ENCODE measurements around the gene RPL37. TPM values are rescaled to one million over a fixed set of nuclear protein-coding genes. Genes with fewer than 3 reads are reported as not detected.

RPL37 gene
- polyA plus RNA-seq, 1 donor (not counting 4 experiments of a cell fraction or from before 2014, with no cell fraction given), result 3,448 TPM

DNA sequence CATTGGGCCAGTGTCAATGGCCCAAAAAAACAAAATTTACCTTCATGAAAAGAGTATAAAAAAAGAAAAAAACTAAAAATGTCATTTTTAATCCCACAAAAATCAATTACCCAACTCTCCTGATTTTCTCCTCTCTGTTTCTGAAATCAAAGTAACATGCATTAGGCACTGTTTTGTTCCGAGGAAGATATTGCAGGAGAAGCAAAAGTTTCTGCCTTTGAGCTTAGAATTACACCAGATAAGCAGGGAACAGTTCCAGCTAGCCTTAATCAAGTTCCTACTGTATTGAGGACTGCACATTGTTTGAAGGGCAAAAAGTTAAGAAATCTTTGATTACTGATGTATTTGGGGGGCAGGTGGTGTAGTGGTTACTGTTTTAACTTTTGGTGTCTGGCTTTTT lies 35.8 kb downstream of the RPL37 start:
- Histone ChIP-seq H3K36me3 (ENCODE audit: control insufficient read depth in 2 of 2, extremely low read depth in 1 of 2, insufficient read depth in 2 of 2, low read length in 2 of 2) (peaks cover 0 to 2% of the 10 kb centered on the region in 2 experiments), H3K27ac (ENCODE audit: control insufficient read depth, insufficient read depth, low read length) (no peak overlapping the region), H4K20me1 (ENCODE audit: control insufficient read depth, extremely low read depth, insufficient read depth, low read length) (no peaks in the 10 kb centered on the region), H2AFZ (ENCODE audit: control insufficient read depth, low read length) (no peak overlapping the region), H3K27me3 (ENCODE audit: control insufficient read depth, extremely low read depth, insufficient read depth, low read length) (no peaks in the 10 kb centered on the region), H3K4me2 (ENCODE audit: control insufficient read depth, extremely low read depth, insufficient read depth, low read depth, low read length) (peak overlapping the region; percentile 94), H3K9ac (ENCODE audit: control insufficient read depth, extremely low read depth, insufficient read depth, low read length) (no peak overlapping the region), H3K4me1 (ENCODE audit: control insufficient read depth, extremely low read depth, insufficient read depth, low read length) (peaks cover 14% of the 10 kb centered on the region), H3K9me3 (ENCODE audit: control insufficient read depth, low read depth, low read length) (no peaks in the 10 kb centered on the region), H3K9me1 (ENCODE audit: control insufficient read depth, extremely low read depth, insufficient read depth, low read length) (no peaks in the 10 kb centered on the region), H3K4me3 (ENCODE audit: control insufficient read depth in 2 of 3, extremely low read depth in 1 of 3, insufficient read depth in 2 of 3, low read depth in 1 of 3, low read length in 3 of 3) (peak overlapping the region in 1 of 3 experiments; percentile 100), H3K79me2 (ENCODE audit: control insufficient read depth, insufficient read depth, low read length) (peaks cover 33% of the 10 kb centered on the region)
- TF ChIP-seq EZH2 (IDR thresholded peaks at IDR 0.05; ENCODE audit: low read length), result no peak
- TF ChIP-seq, protein P1, sequence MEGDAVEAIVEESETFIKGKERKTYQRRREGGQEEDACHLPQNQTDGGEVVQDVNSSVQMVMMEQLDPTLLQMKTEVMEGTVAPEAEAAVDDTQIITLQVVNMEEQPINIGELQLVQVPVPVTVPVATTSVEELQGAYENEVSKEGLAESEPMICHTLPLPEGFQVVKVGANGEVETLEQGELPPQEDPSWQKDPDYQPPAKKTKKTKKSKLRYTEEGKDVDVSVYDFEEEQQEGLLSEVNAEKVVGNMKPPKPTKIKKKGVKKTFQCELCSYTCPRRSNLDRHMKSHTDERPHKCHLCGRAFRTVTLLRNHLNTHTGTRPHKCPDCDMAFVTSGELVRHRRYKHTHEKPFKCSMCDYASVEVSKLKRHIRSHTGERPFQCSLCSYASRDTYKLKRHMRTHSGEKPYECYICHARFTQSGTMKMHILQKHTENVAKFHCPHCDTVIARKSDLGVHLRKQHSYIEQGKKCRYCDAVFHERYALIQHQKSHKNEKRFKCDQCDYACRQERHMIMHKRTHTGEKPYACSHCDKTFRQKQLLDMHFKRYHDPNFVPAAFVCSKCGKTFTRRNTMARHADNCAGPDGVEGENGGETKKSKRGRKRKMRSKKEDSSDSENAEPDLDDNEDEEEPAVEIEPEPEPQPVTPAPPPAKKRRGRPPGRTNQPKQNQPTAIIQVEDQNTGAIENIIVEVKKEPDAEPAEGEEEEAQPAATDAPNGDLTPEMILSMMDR (optimal IDR thresholded peaks at IDR 0.05 in 1 of 3, IDR thresholded peaks at IDR 0.05 in 1 of 3, conservative IDR thresholded peaks at IDR 0.05 in 1 of 3; ENCODE audit: extremely low read depth in 1 of 3, insufficient read depth in 2 of 3, low read length in 3 of 3), result no peak
- dilution Hi-C loops (cut with MboI; ENCODE audit: extremely low pct_ligation_motif_present, low sequenced_read_pairs), result no loop called here
- FAIRE-seq (no peak), DNase-seq (ENCODE audit: low read depth, low spot score) (no peak)

DNA sequence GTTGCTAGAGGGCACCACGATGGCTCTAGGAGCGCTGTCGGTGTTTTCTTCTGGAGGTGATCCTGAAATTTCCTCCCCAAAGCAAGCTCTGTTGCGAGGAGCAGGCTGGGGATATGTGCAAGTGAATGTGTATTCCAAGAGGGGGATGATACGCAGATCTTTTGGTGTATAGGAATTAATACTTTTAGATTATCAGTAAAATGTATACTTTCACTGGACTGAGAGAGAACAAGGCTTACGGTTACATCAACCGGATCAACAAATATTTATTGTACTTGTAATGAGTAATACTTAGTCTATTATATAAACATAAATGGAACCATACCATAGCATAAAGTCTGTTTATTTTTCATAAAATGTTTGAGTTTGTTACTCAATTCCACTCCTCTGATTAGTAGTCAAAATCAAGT lies 36.2 kb downstream of the RPL37 start:
- Histone ChIP-seq H2AFZ (ENCODE audit: control insufficient read depth, low read length) (peak overlapping the region; percentile 99), H3K27me3 (ENCODE audit: control insufficient read depth, extremely low read depth, insufficient read depth, low read length) (no peaks in the 10 kb centered on the region), H3K79me2 (ENCODE audit: control insufficient read depth, insufficient read depth, low read length) (peaks cover 37% of the 10 kb centered on the region), H3K4me2 (ENCODE audit: control insufficient read depth, extremely low read depth, insufficient read depth, low read depth, low read length) (peak overlapping the region; percentile 94), H3K9me3 (ENCODE audit: control insufficient read depth, low read depth, low read length) (no peaks in the 10 kb centered on the region), H3K36me3 (ENCODE audit: control insufficient read depth in 2 of 2, extremely low read depth in 1 of 2, insufficient read depth in 2 of 2, low read length in 2 of 2) (peaks cover 0 to 2% of the 10 kb centered on the region in 2 experiments), H4K20me1 (ENCODE audit: control insufficient read depth, extremely low read depth, insufficient read depth, low read length) (no peaks in the 10 kb centered on the region), H3K27ac (ENCODE audit: control insufficient read depth, insufficient read depth, low read length) (no peak overlapping the region), H3K4me1 (ENCODE audit: control insufficient read depth, extremely low read depth, insufficient read depth, low read length) (peaks cover 14% of the 10 kb centered on the region), H3K9me1 (ENCODE audit: control insufficient read depth, extremely low read depth, insufficient read depth, low read length) (no peaks in the 10 kb centered on the region), H3K9ac (ENCODE audit: control insufficient read depth, extremely low read depth, insufficient read depth, low read length) (peak overlapping the region; percentile 79), H3K4me3 (ENCODE audit: control insufficient read depth in 2 of 3, extremely low read depth in 1 of 3, insufficient read depth in 2 of 3, low read depth in 1 of 3, low read length in 3 of 3) (peak overlapping the region; percentile 91 to 100 (median 91))
- DNase-seq (ENCODE audit: low read depth, low spot score) (no peak), FAIRE-seq (no peak)
- TF ChIP-seq EZH2 (IDR thresholded peaks at IDR 0.05; ENCODE audit: low read length), result no peak
- TF ChIP-seq, protein P1 (optimal IDR thresholded peaks at IDR 0.05 in 1 of 3, IDR thresholded peaks at IDR 0.05 in 1 of 3, conservative IDR thresholded peaks at IDR 0.05 in 1 of 3; ENCODE audit: extremely low read depth in 1 of 3, insufficient read depth in 2 of 3, low read length in 3 of 3), result peak in 1 of 3 experiments; percentile 2
- dilution Hi-C loops (cut with MboI; ENCODE audit: extremely low pct_ligation_motif_present, low sequenced_read_pairs), result no loop called here

Measured in keratinocyte (primary cell).